Neural cell (in vitro differentiated cells): ENCODE measurements around the gene PEX11A. TPM values are rescaled to one million over a fixed set of nuclear protein-coding genes. Genes with fewer than 3 reads are reported as not detected.

ENCODE experiments used
- polyA plus RNA-seq: library from polyadenylated mRNA; depleted of rRNA; stranded (reverse); fragments of >200 nt; gene quantifications from 2 replicates; pipeline ENCODE4 v1.2.3, GENCODE V29; 2014
- small RNA-seq, 3 experiments: library from RNA; depleted of rRNA; stranded (forward); fragments of <200 nt; gene quantifications; one replicate each; pipeline ENCODE3, GENCODE V24; 2012

The PEX11A gene
- polyA plus RNA-seq, 1 donor from 2014 or later: 13.6 TPM

Small RNAs within 50 kb of the gene (small RNA-seq; reads per million reads assigned to genes)
- gene RNU6-132P: 0.03 to 0.33 (median 0.06) reads per million in 3 experiments

Other genes starting within 250 kb of the PEX11A start
- gene RHCG, start 194.2 kb downstream of the PEX11A start, polyA plus RNA-seq: 0.32 TPM in 1 of 2 replicates, not detected in the other
- gene TICRR, start 115.3 kb downstream of the PEX11A start, polyA plus RNA-seq: 0.06 and 0.36 TPM in 2 replicates
- gene KIF7, start 35.3 kb downstream of the PEX11A start, polyA plus RNA-seq: 5.2 and 5.6 TPM in 2 replicates
- 0.08 TPM in 1 of 2 replicates, not detected in the other for gene PLIN1, start 11.4 kb downstream of the PEX11A start, polyA plus RNA-seq
- gene WDR93, start 57 bp upstream of the PEX11A start, polyA plus RNA-seq: 0.41 TPM in 1 of 2 replicates, not detected in the other
- 4.8 and 5.5 TPM in 2 replicates for gene MESP1, start 60.5 kb upstream of the PEX11A start, polyA plus RNA-seq
- gene MESP2, start 85.6 kb upstream of the PEX11A start, polyA plus RNA-seq: not detected in 2 replicates
- not detected in 2 replicates for gene ANPEP, start 124.1 kb upstream of the PEX11A start, polyA plus RNA-seq
- gene AP3S2, start 203.2 kb upstream of the PEX11A start, polyA plus RNA-seq: 47.6 and 60.5 TPM in 2 replicates
- 2.7 and 3.5 TPM in 2 replicates for gene ARPIN, start 222.2 kb upstream of the PEX11A start, polyA plus RNA-seq